HG03432 (cell line): ENCODE results near the gene TMEM242.

Experiments
- ATAC-seq: cut with Tn5 transposase; IDR thresholded peaks from one replicate; pipeline ENCODE4 v1.9.1; 2021; ENCODE audit warnings: mild to moderate bottlenecking, moderate library complexity; ENCODE audit not compliant: unreplicated experiment

The TMEM242 gene

GRCh38 chr6:157253017-157253416, 70.3 kb downstream of the TMEM242 start:
- no peak for ATAC-seq

DNA sequence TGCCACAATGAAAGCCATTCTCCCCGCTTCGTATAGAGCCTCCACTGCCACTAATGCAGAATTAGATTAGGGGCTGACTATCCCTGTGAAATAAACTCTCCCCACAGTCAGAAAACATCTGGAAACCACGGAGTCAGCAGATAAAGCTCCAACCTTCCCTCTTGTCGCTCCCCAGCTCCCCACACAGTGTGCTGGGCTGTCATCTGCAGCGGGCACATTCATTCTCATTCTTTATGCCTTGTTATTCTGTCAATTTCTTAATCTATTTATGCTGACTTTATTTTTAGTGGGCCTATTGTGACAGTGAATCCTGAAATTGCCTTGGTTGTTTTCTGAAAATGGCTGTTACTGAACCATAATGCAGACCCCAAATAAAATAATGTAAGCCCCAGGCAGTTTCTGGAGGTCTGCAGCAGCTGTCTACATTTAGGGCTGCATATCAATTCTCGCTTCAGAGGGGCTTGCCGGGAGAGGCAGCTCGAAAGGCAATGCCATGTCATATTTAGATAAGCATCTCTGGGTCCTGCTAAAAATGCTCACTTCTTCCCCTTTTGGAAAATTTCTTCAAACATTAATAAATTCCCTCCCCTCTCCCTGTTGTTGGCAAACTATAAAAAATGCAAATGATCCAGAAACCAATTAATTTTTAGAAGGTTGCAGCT, 71.6 kb downstream of the TMEM242 start:
- ATAC-seq: no peak

GRCh38 chr6:157249826-157250225, 73.5 kb downstream of the TMEM242 start:
- ATAC-seq: no peak

DNA sequence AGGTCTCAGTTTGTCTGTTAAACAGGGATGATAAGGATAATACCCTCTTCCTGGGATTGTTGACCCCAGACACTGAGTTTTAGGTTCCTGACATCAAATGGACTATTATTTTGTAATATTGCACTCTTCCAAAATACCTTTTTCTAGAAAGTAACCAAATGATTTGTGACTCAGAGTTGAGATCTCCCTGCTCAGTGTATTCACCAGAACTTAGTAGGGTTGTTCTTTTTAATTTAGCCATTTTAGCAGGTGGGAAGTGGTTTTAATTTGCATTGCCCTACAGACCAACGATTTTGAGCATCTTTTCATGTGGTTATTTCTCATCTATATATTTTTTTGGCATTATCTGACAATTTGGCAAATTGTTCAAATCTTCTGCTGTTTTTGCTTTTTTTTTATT, 75.1 kb downstream of the TMEM242 start:
- ATAC-seq: no peak

- ATAC-seq: no peak
These were observed 76.4 kb downstream of the TMEM242 start for GRCh38 chr6:157246771-157247484.

DNA sequence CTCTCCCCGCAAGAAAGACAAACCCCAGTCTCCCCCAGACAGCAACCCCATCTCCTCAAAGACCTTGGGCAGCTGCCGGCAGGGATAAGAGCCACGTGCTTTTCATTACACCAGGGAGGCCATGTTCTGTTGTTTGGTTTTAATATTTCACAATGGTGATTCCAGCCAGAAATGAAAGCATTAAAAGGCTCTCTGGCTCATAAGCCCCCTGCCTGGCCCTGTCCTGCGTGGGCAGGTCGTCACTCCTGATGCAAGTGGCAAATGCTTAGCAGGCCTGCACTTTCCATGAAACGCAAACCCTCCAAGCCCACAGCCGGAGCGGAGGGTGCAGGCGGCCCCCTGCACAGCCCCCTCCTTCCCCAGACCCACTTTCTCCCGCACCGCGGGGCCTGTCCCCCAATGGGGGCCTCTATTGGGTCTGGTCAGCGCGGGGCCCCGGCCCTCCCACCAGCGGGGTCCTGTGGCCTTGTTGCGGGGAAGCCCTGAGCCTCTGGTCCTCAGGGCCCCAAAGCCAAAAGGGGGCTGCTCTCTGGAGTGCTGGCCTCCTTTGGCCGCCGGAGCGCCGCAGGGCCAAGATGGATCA, 77.2 kb downstream of the TMEM242 start:
- no peak for ATAC-seq

- no peak for ATAC-seq
These were observed 77.9 kb downstream of the TMEM242 start for GRCh38 chr6:157245436-157245835.

DNA sequence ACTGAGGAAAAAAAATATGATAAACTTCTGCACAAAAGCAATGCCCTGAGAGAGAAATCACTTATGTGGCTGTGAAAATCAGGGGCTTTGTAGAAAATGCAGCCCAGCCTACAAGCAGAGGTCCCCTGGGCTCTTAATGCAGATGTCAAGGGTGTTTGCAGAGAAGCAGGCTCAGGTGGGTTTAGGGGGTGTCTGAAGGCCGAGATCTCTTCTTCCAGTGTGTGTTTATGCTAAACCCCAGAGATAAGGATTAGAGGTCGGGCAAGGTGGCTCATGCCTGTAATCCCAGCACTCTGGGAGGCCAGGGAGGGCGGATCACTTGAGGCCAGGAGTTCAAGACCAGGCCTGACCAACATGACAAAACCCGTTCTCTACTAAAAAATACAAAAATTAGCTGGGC, 78.5 kb downstream of the TMEM242 start:
- no peak for ATAC-seq

DNA sequence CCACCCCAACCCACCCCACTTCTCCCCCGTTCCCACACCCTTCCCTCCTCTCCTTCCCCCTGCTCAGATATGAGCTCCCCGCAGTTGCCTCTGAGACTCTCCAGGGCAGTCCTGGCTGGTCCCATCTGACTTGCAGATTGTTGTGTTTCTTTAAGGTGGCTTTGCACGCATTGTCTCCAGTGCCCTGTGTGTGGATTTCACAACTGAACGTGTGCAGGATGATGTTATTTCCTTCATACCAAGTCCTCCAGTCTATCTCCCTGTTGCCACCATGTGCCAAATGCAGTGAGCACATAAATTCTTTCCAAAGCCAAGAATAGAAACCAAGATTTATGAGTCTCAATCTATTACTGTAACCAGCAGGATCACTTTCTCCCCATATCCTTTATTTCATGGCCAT, 79.1 kb downstream of the TMEM242 start:
- ATAC-seq: no peak

DNA sequence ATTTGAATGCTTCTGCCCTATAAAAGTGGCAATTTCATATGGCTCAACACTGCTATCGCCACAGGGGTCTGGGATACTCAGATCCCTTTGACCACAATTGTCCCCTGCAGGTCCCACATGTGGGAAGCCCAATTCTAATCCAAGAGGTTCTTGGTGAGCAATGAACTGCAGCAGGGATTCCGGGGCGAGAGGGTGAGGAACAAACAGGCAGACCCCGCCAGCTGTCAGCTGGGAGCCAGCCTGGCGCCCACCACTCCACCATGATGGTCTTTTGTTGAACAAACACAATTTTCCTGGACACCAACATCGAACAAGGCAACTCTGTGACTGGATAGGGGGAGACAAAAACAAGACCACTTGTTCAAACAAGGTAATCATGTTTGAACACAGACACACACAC, 80.5 kb downstream of the TMEM242 start:
- ATAC-seq: no peak

DNA sequence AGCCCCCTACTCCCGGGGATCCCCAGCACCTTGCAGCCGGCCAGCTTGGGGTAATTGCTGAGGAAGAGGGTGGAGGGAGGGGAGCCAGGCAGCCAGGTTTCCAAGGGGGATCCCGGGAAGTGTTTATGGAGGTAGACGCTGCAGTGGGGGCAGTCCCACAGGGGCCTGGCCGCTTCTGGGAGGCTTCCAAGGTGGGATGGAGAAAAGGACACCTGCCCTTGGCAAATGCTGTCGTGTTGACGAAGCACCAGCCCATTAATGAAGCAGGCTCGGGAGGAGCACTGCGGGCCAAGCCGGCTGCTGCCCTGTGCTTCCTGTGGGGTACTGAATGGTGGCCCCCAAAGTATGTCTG, 82.4 kb downstream of the TMEM242 start:
- ATAC-seq: no peak

DNA sequence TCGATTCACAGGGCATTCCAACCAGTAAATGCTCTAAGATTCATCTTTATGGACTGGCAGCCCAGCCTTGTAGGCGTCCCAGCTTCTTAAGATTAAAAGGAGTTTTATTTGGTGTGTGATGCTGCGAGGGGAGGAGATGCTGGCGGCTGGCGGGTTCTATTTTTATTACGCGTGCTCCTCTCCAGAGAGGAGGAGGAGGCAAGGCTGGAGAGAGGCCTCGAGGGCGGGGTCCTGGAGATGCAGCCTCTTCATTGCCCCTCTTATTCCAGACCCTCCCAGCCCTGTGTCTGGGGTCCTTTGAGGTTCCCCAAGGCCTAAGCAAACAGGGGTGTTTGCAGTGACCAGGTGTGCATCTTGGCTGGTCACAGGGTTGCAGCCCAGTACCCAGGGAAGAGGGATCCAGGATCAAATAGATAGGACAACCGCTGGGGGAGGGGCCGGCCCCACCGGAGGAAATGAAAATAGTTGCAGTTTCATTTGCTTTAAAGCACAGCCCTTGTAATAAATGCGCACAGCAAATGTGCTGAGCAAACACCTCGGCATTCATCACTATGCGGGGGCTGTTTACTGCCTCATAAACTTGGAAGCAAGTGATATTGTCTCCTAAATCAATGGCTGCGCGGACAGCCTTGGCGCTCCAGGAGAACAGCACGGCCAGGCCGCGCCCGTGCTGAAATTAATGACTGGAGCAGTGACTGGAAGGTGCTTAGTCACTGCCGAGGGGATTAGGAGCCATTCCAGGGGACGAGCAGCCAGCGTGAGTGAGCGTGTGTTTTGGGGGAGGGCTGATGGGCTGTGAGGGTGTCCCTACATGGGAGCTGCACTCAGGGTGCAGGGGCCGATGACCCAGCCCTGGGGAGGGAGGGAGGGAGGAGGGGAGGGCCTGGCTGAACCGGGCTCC, 83.0 kb downstream of the TMEM242 start:
- no peak for ATAC-seq

DNA sequence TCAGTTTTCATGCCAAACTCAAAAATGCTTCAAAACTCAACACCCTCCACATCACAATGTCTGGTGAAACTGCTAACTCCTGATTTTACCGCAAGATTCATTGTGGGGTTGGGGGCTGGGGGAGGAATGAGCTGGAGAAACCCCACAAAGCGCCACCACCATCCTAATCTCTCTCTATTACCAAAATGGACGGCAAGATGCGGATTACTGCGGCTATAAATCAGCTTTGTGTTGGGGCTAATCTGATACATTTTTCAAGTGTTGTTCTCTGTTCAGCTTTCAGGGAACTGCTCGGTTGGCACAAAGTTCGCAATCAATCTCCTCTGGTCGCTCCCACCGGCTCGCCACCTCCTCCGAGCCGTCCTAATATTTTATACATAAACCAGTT, 83.7 kb downstream of the TMEM242 start:
- no peak for ATAC-seq
